HepG2 (cell line): ENCODE data around the gene LAMC3.

Experiments
- FIP1L1 ChIP-seq: fragments of 200-400 bp; formaldehyde crosslinking; IDR thresholded peaks from 2 replicates; pipeline ENCODE4 v1.6.1; 2018; ENCODE audit warnings: low read depth, mild to moderate bottlenecking, low read length, moderate library complexity, borderline replicate concordance; ENCODE audit not compliant: insufficient read depth
- IKZF1 ChIP-seq: fragments of 450-650 bp; IDR thresholded peaks from 2 replicates; pipeline ENCODE4 v1.7.1; 2016
- TGIF2 ChIP-seq: IDR thresholded peaks from 2 replicates; pipeline ENCODE4 v1.6.1; 2016; ENCODE audit warnings: control low read depth, missing compliant biosample characterization
- ZKSCAN5 ChIP-seq: sonication (generic); formaldehyde crosslinking; IDR thresholded peaks from 2 replicates; pipeline ENCODE4 v1.5.1; 2020; ENCODE audit warnings: mild to moderate bottlenecking, missing genetic modification reagents
- ZNF382 ChIP-seq: sonication (generic); formaldehyde crosslinking; IDR thresholded peaks from 2 replicates; pipeline ENCODE4 v1.5.0; 2020; ENCODE audit warnings: missing genetic modification reagents, mild to moderate bottlenecking, borderline replicate concordance

- TF ChIP-seq ZNF382 (CRISPR knock-in tag) (no peak), TGIF2 (CRISPR knock-in tag) (no peak), ZKSCAN5 (CRISPR knock-in tag) (no peak), FIP1L1 (no peak), IKZF1 (no peak)
Measured at GRCh38 chr9:131050831-131051230, 41.9 kb downstream of the LAMC3 start.
